Natural killer cell (primary cell): ENCODE data around the gene PAQR8. TPM values are rescaled to one million over a fixed set of nuclear protein-coding genes. Genes with fewer than 3 reads are reported as not detected.

Source experiments
- ATAC-seq, 3 donors: fragments of 150-1000 bp in 2 of 3; fragments of 200-7000 bp in 1 of 3; cut with Tn5 transposase; 1 replicate in 1 of 3; 2 replicates in 2 of 3; pipeline ENCODE4 v1.10.0; 2021; ENCODE audit warnings: mild to moderate bottlenecking in 2 of 3, moderate library complexity in 2 of 3
- DNase-seq, 2 donors: peaks; one replicate each; pipeline versions ENCODE4 v3.0.0 to v3.0.0-alpha.2; 2013 to 2021; ENCODE audit warnings: mixed read lengths in 1 of 2
- H3K27ac ChIP-seq: one replicate; pipeline ENCODE4 v1.5.1; 2013; ENCODE audit warnings: mild to moderate bottlenecking, low read length
- H3K27me3 ChIP-seq: one replicate; pipeline ENCODE4 v1.6.1; 2013; ENCODE audit warnings: low read length; ENCODE audit not compliant: control insufficient read depth, insufficient read depth
- H3K36me3 ChIP-seq: one replicate; pipeline ENCODE4 v1.6.1; 2013; ENCODE audit warnings: low read length; ENCODE audit not compliant: control insufficient read depth, insufficient read depth
- H3K4me1 ChIP-seq: one replicate; pipeline ENCODE4 v1.6.1; 2013; ENCODE audit warnings: low read length; ENCODE audit not compliant: control insufficient read depth, insufficient read depth
- H3K4me3 ChIP-seq: one replicate; pipeline ENCODE4 v1.5.1; 2013; ENCODE audit warnings: low read length
- H3K9me3 ChIP-seq: one replicate; pipeline ENCODE4 v1.6.1; 2013; ENCODE audit warnings: low read length; ENCODE audit not compliant: control insufficient read depth, insufficient read depth
- H3K27ac Mint-ChIP-seq, 2 donors: one replicate each; pipeline ENCODE4 v1.8.0; 2022; ENCODE audit warnings: mild to moderate bottlenecking in 2 of 2, mixed read lengths in 2 of 2, moderate library complexity in 1 of 2
- H3K27me3 Mint-ChIP-seq, 2 donors: one replicate each; pipeline ENCODE4 v1.8.0; 2022; ENCODE audit warnings: low read depth in 2 of 2, mixed read lengths in 2 of 2
- H3K36me3 Mint-ChIP-seq: one replicate; pipeline ENCODE4 v1.8.0; 2022; ENCODE audit warnings: mixed read lengths
- H3K4me1 Mint-ChIP-seq, 2 donors: one replicate each; pipeline ENCODE4 v1.8.0; 2022; ENCODE audit warnings: mixed read lengths in 2 of 2
- H3K4me3 Mint-ChIP-seq: one replicate; pipeline ENCODE4 v1.8.0; 2022; ENCODE audit warnings: mild to moderate bottlenecking, moderate library complexity, mixed read lengths
- H3K9me3 Mint-ChIP-seq, 2 donors: one replicate each; pipeline ENCODE4 v1.8.0; 2022; ENCODE audit warnings: mixed read lengths in 2 of 2
- WGBS: methylation state at CpG from one replicate; pipeline ENCODE4 v1.1.7; 2013; ENCODE audit warnings: missing lambda C conversion rate; ENCODE audit not compliant: insufficient coverage; 5-methylcytosine and 5-hydroxymethylcytosine counted together
- intact Hi-C: fragments of 100-400 bp; cut with micrococcal nuclease; formaldehyde crosslinking; loops from one replicate; pipeline ENCODE4 v1.14.2; 2022
- total RNA-seq, 4 donors: library from RNA; stranded (reverse); fragments of 120-200 nt in 1 of 4; gene quantifications; one replicate each; pipeline versions ENCODE4 v1.2.3 to v1.2.4, GENCODE V29; 2013 to 2022
- TF ChIP-seq, protein P1 (sequence below): fragments of 200-600 bp; IDR thresholded peaks from one replicate; pipeline ENCODE4 v1.8.0; 2022; ENCODE audit warnings: antibody characterized with exemption

Gene PAQR8
- total RNA-seq, 3 donors from 2014 or later (not counting 1 experiment from before 2014, with no cell fraction given) = 2.4 to 5.0 (median 4.6) TPM

DNA sequence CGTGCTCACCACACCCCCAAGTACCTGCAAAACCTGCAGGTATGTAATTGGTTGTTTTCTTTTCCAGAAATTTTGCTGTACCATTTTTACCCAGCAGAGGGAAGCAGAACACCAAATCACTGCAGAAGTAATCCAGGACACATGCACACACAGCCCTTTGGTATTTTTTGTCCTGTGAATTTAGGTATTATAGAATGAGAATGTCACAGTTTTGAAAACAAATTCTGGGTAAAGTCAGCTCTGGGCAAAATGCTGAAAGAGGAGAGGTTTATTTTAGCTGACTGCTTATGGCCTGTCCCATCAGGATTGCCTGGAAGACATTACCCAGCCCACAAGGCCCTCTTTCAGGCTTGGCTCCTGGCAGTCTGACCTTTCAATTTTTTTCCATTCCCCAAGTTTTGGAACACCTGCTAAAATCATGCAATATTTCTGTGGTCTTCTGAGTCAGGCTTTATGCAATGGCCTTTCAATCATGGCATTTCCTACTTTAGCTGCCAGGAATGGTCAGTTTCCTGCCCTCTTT lies 54.7 kb downstream of the PAQR8 start:
- Mint-ChIP-seq H3K27me3 (peaks cover 3 to 7% of the 10 kb centered on the region in 2 donors), H3K4me3 (no peak overlapping the region), H3K27ac (no peak overlapping the region), H3K4me1 (no peaks in the 10 kb centered on the region), H3K9me3 (no peaks in the 10 kb centered on the region), H3K36me3 (no peaks in the 10 kb centered on the region)
- intact Hi-C loops = loop anchor here (1.0 to 2.0 kb wide), 2 partner anchors 182 to 247 kb away; no protein-coding TSS in a partner anchor
- Histone ChIP-seq H3K9me3 (no peaks in the 10 kb centered on the region), H3K4me3 (no peak overlapping the region), H3K27me3 (no peaks in the 10 kb centered on the region), H3K36me3 (no peaks in the 10 kb centered on the region), H3K27ac (no peak overlapping the region), H3K4me1 (peaks cover 15% of the 10 kb centered on the region)
- ATAC-seq = no peak
- no CpG with 5 or more reads among the region's 1 CpG for WGBS
- DNase-seq = peak in 1 of 2 donors; percentile 83
- TF ChIP-seq, protein P1, sequence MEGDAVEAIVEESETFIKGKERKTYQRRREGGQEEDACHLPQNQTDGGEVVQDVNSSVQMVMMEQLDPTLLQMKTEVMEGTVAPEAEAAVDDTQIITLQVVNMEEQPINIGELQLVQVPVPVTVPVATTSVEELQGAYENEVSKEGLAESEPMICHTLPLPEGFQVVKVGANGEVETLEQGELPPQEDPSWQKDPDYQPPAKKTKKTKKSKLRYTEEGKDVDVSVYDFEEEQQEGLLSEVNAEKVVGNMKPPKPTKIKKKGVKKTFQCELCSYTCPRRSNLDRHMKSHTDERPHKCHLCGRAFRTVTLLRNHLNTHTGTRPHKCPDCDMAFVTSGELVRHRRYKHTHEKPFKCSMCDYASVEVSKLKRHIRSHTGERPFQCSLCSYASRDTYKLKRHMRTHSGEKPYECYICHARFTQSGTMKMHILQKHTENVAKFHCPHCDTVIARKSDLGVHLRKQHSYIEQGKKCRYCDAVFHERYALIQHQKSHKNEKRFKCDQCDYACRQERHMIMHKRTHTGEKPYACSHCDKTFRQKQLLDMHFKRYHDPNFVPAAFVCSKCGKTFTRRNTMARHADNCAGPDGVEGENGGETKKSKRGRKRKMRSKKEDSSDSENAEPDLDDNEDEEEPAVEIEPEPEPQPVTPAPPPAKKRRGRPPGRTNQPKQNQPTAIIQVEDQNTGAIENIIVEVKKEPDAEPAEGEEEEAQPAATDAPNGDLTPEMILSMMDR = peak; percentile 75

DNA sequence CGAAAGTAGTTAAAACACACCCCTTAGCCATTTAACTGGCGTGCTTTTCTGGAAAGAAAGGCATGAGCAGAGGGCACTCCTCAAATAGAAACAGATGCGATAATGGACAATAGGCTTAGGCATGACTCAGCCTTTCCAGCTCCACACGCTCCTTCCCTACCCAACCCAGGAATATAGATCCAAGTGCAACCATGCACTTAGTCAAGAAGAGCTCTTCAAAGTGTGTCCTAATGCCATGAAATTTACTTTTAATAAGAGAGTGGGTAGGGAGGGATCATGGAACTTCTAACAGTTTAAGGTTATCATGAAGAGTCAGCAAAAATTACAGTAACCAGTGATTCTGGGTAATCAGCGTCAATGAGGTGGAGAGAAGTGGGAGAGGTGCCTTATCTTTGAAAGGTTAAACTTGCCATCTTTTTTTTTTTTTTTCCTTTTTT lies 55.7 kb downstream of the PAQR8 start:
- no peaks in the 10 kb centered on the region for H3K36me3 ChIP-seq
- 94% methylated on average over 5 of the region's 5 CpGs for WGBS
- H3K27me3 Mint-ChIP-seq = peaks cover 3 to 7% of the 10 kb centered on the region in 2 donors
- DNase-seq = no peak
- H3K9me3 Mint-ChIP-seq = no peaks in the 10 kb centered on the region
- no peaks in the 10 kb centered on the region for H3K27me3 ChIP-seq
- TF ChIP-seq, protein P1 = no peak
- no peaks in the 10 kb centered on the region for H3K9me3 ChIP-seq
- peak overlapping the region; percentile 19 for H3K4me3 Mint-ChIP-seq
- ATAC-seq = no peak
- no peak overlapping the region for H3K4me3 ChIP-seq
- intact Hi-C loops = loop anchor here (2.0 kb wide), 1 partner anchor 181 kb away; no protein-coding TSS in a partner anchor
- peaks cover 15% of the 10 kb centered on the region for H3K4me1 ChIP-seq
- H3K27ac Mint-ChIP-seq = no peak overlapping the region
- H3K36me3 Mint-ChIP-seq = no peaks in the 10 kb centered on the region
- H3K27ac ChIP-seq = no peak overlapping the region
- H3K4me1 Mint-ChIP-seq = no peaks in the 10 kb centered on the region

GRCh38 chr6:52418606-52419005 lies 56.7 kb downstream of the PAQR8 start:
- no peaks in the 10 kb centered on the region for H3K27me3 ChIP-seq
- Mint-ChIP-seq H3K4me3 (peak overlapping the region; percentile 35), H3K4me1 (no peaks in the 10 kb centered on the region), H3K27ac (no peak overlapping the region), H3K27me3 (peaks cover 0 to 7% of the 10 kb centered on the region in 2 donors), H3K9me3 (no peaks in the 10 kb centered on the region), H3K36me3 (no peaks in the 10 kb centered on the region)
- TF ChIP-seq, protein P1 = no peak
- 54% methylated on average over 2 of the region's 2 CpGs for WGBS
- no peak for ATAC-seq
- DNase-seq = no peak
- H3K9me3 ChIP-seq = no peaks in the 10 kb centered on the region
- H3K4me1 ChIP-seq = peaks cover 15% of the 10 kb centered on the region
- H3K36me3 ChIP-seq = no peaks in the 10 kb centered on the region
- no peak overlapping the region for H3K4me3 ChIP-seq
- intact Hi-C loops = no loop called here
- H3K27ac ChIP-seq = no peak overlapping the region
